Transverse colon (tissue), 4 donors: Measurements from ENCODE around the gene LRSAM1. TPM values are rescaled to one million over a fixed set of nuclear protein-coding genes. Genes with fewer than 3 reads are reported as not detected.

Experiments used
- DNase-seq: peaks from one replicate; pipeline ENCODE4 v3.0.0-alpha.2; 2019
- H3K27ac ChIP-seq, 4 donors: fragments of 200-600 bp; sonication (generic); 2 replicates each; pipeline ENCODE4 v1.5.1; 2016 to 2018; ENCODE audit warnings: inconsistent platforms in 4 of 4
- H3K27me3 ChIP-seq: fragments of 200-600 bp; sonication (generic); 2 replicates; pipeline ENCODE4 v1.5.1; 2017; ENCODE audit warnings: inconsistent platforms
- H3K36me3 ChIP-seq, 4 donors: fragments of 200-600 bp; sonication (generic); 2 replicates each; pipeline ENCODE4 v1.5.1; 2017 to 2019; ENCODE audit warnings: inconsistent platforms in 4 of 4
- H3K4me1 ChIP-seq, 4 donors: fragments of 200-600 bp; sonication (generic); 2 replicates each; pipeline ENCODE4 v1.5.1; 2017 to 2020; ENCODE audit warnings: inconsistent platforms in 4 of 4
- H3K4me3 ChIP-seq, 4 donors: fragments of 200-600 bp; sonication (generic); 1 replicate in 1 of 4; 2 replicates in 3 of 4; pipeline versions ENCODE4 v1.5.1 to v1.6.1; 2017 to 2019; ENCODE audit warnings: inconsistent platforms in 4 of 4
- H3K9me3 ChIP-seq, 2 donors: fragments of 200-600 bp; sonication (generic); 2 replicates each; pipeline ENCODE4 v1.5.1; 2017 to 2019; ENCODE audit warnings: inconsistent platforms in 2 of 2
- EP300 ChIP-seq: sonication (generic); formaldehyde crosslinking; IDR thresholded peaks from one replicate; pipeline ENCODE4 v1.6.1; 2017; ENCODE audit warnings: antibody characterized with exemption, low read depth
- POLR2A ChIP-seq: fragments of 450-650 bp; IDR thresholded peaks from one replicate; pipeline ENCODE4 v1.6.1; 2016; ENCODE audit warnings: antibody characterized with exemption, mild to moderate bottlenecking, moderate library complexity
- POLR2AphosphoS5 ChIP-seq, 3 donors: sonication (generic); formaldehyde crosslinking; IDR thresholded peaks; one replicate each; pipeline ENCODE4 v1.6.1; 2016; ENCODE audit warnings: antibody characterized with exemption in 3 of 3
- WGBS, 2 donors: methylation state at CpG; one replicate each; pipeline ENCODE4 v1.1.5; 2018; ENCODE audit warnings: low coverage in 1 of 2; 5-methylcytosine and 5-hydroxymethylcytosine counted together
- in situ Hi-C, 4 donors: fragments of 200-750 bp; cut with MboI; loops; one replicate each; pipeline versions ENCODE4 v1.15.0 to v1.15.1; 2017; ENCODE audit warnings: low sequenced_read_pairs in 3 of 4, low pct_ligation_motif_present in 1 of 4, low pct_unique_long_range_greater_than_20kb in 1 of 4
- intact Hi-C: fragments of 100-400 bp; cut with DNase I; formaldehyde crosslinking; loops from one replicate; pipeline ENCODE4 v1.15.1; 2023; ENCODE audit warnings: low total_unique reads
- total RNA-seq, 4 donors: library from RNA; depleted of rRNA; stranded (reverse); fragments of >200 nt; gene quantifications; one replicate each; pipeline ENCODE4 v1.1.0, GENCODE V29; 2016
- TF ChIP-seq, protein P1 (sequence below), 5 experiments: fragments of 200-600 bp in 3 of 5; fragments of 450-650 bp in 2 of 5; sonication (generic) in 3 of 5; IDR thresholded peaks; 1 replicate in 2 of 5; 2 replicates in 3 of 5; pipeline ENCODE4 v1.5.1; 2016 to 2017; ENCODE audit warnings: antibody characterized with exemption in 5 of 5, inconsistent platforms in 3 of 5, mild to moderate bottlenecking in 2 of 5, moderate library complexity in 1 of 5

The LRSAM1 gene
- total RNA-seq, 4 donors from 2014 or later = 16.2 to 39.2 (median 26.2) TPM

DNA sequence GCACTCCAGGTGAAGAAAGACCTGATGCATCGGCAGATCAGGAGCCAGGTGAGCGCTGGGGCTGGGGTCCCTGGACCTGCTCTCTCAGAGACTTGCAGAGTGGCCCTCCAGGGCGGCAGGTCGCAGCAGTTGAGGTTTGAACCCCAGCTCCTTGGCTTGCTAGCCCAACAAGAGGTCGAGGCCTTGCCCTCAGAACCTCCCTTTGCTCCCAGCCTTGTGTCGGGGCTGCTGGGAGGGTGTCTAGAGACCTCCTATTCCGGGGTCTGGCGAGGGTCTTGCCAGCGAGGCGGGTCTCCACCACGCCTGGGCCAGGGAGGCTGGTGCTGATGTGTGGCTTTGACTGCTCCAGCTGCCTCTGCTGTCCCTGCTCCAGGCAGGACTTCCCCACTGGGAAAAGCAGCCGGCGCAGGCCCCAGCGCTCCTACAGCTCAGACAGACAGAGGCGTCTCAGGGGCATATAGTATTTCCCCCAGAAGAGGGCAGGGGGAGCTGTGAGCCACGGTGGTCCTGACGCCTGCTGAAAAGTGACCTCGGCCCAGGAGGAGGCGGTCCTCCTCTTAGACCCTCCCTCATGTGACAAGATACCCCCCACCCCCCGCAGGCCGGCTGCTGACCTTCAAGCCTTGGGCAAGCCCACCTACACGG, 38.3 kb downstream of the LRSAM1 start:
- no peak for DNase-seq
- no peak overlapping the region for H3K4me3 ChIP-seq
- in situ Hi-C loops (no loop called here), intact Hi-C loops (no loop called here)
- H3K9me3 ChIP-seq = no peaks in the 10 kb centered on the region
- peaks cover 0 to 16% (median 2%) of the 10 kb centered on the region in 4 donors for H3K36me3 ChIP-seq
- TF ChIP-seq EP300 = no peak
- TF ChIP-seq POLR2AphosphoS5 (IDR thresholded peaks at IDR 0.05) = no peak
- TF ChIP-seq, protein P1, sequence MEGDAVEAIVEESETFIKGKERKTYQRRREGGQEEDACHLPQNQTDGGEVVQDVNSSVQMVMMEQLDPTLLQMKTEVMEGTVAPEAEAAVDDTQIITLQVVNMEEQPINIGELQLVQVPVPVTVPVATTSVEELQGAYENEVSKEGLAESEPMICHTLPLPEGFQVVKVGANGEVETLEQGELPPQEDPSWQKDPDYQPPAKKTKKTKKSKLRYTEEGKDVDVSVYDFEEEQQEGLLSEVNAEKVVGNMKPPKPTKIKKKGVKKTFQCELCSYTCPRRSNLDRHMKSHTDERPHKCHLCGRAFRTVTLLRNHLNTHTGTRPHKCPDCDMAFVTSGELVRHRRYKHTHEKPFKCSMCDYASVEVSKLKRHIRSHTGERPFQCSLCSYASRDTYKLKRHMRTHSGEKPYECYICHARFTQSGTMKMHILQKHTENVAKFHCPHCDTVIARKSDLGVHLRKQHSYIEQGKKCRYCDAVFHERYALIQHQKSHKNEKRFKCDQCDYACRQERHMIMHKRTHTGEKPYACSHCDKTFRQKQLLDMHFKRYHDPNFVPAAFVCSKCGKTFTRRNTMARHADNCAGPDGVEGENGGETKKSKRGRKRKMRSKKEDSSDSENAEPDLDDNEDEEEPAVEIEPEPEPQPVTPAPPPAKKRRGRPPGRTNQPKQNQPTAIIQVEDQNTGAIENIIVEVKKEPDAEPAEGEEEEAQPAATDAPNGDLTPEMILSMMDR (IDR thresholded peaks at IDR 0.05) = no peak
- TF ChIP-seq POLR2A = no peak
- H3K27me3 ChIP-seq = no peaks in the 10 kb centered on the region
- H3K27ac ChIP-seq = no peak overlapping the region
- H3K4me1 ChIP-seq = peaks cover 0 to 7% (median 4%) of the 10 kb centered on the region in 4 donors
- WGBS, 2 donors = 67 to 85% methylated on average over 1 to 17 of the region's 22 CpGs

DNA sequence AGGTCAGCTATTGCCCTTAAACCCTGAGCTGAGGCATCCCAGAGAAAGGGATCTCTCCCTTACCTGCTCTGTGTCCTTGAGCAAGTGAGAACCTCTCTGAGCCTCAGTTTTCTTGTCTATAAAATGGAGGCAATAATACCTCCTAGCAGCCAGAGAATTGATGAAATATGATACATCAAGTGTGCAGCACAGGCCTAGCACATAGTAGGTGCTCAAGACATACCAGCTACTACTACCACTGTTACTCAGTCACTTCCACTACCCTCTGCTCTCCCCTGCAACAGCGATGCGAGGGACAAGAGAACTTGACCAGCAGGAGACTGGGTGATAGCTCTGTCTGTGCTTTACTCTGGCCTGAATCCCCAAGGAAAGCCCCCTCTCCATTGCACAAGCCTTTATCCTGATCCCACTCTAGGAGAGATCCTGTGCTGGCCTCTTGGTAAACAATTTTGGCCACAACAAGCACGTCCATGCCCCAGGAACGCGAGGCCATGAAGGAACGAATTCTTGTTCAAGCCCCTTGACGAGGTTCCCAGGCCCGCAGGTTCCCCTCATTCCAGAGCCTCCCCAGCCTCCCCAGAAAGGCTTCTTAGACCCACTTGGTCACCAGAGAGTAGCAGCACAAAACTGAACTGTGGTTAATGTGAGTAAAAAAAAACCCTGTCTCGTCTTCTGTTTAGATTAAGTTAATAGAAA, 39.4 kb downstream of the LRSAM1 start:
- in situ Hi-C loops (no loop called here), intact Hi-C loops (no loop called here)
- peaks cover 0 to 17% (median 14%) of the 10 kb centered on the region in 4 donors for H3K4me1 ChIP-seq
- no peak for DNase-seq
- TF ChIP-seq, protein P1 (IDR thresholded peaks at IDR 0.05) = no peak
- TF ChIP-seq EP300 (no peak), POLR2A (no peak), POLR2AphosphoS5 (IDR thresholded peaks at IDR 0.05) (no peak)
- no peak overlapping the region for H3K4me3 ChIP-seq
- peaks cover 0 to 12% (median under 1%) of the 10 kb centered on the region in 4 donors for H3K36me3 ChIP-seq
- no peaks in the 10 kb centered on the region for H3K9me3 ChIP-seq
- 84 to 87% methylated on average over 6 to 9 of the region's 9 CpGs for WGBS, 2 donors
- H3K27me3 ChIP-seq = no peaks in the 10 kb centered on the region
- no peak overlapping the region for H3K27ac ChIP-seq

DNA sequence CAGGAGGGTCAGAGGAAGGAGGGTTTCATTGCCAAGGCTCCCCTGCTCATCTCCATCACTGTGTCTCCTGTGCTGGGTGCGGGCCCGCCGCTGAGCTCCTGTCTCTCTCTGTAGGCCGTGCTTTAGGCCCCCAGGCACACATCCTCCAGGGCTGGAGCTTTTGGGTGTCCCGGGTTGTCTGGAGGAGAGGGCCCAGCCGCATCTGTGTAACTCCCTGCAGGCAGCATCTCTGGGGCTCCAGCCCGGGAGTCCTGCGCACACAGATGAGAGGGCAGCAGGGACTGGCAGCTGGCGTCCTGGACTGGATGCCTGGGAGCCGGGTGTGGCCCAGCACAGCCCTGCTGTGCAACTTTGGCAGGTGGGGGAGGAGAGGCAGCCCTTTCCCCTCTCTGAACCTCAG, 40.2 kb downstream of the LRSAM1 start:
- DNase-seq = no peak
- Histone ChIP-seq H3K27ac (no peak overlapping the region), H3K4me3 (no peak overlapping the region), H3K36me3 (peaks cover 0 to 12% (median 0%) of the 10 kb centered on the region in 4 donors), H3K27me3 (no peaks in the 10 kb centered on the region), H3K4me1 (peaks cover 0 to 21% (median 19%) of the 10 kb centered on the region in 4 donors), H3K9me3 (no peaks in the 10 kb centered on the region)
- WGBS, 2 donors = 77% methylated on average over 10 of the region's 10 CpGs; no CpG with 5 or more reads in 1 of the 2 donors
- intact Hi-C loops (no loop called here), in situ Hi-C loops (no loop called here)
- TF ChIP-seq POLR2A = no peak

DNA sequence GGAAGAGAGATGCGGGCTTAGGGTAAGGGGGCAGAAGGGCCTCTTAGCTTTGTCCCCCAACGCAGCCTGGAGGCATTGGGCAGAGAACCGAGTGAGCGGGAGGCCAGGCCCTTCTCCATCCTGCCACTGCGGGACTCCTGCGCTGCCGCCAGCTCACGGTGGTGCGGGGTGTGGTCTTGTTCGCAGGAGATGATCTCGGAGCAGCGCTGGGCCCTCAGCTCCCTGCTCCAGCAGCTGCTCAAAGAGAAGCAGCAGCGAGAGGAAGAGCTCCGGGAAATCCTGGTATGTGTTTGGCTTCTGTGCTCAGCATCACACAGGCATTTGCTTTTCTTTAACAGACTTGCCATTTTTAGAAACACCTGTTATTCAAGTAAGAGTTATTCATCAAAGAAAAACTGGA, 41.3 kb downstream of the LRSAM1 start:
- no peak for TF ChIP-seq EP300
- TF ChIP-seq POLR2A = no peak
- TF ChIP-seq, protein P1 (IDR thresholded peaks at IDR 0.05) = no peak
- no peak for TF ChIP-seq POLR2AphosphoS5 (IDR thresholded peaks at IDR 0.05)
- no peaks in the 10 kb centered on the region for H3K27me3 ChIP-seq
- H3K4me3 ChIP-seq = no peak overlapping the region
- H3K36me3 ChIP-seq = peaks cover 0 to 12% (median 0%) of the 10 kb centered on the region in 4 donors
- intact Hi-C loops = no loop called here
- H3K27ac ChIP-seq = no peak overlapping the region
- no peaks in the 10 kb centered on the region for H3K9me3 ChIP-seq
- DNase-seq = no peak
- WGBS, 2 donors = 90% methylated on average over 14 of the region's 14 CpGs; no CpG with 5 or more reads in 1 of the 2 donors
- peaks cover 0 to 21% (median 20%) of the 10 kb centered on the region in 4 donors for H3K4me1 ChIP-seq
- in situ Hi-C loops = no loop called here
